HCT116 (cell line): ENCODE measurements around the gene DELE1. TPM values are rescaled to one million over a fixed set of nuclear protein-coding genes. Genes with fewer than 3 reads are reported as not detected.
A peak's percentile ranks its signal among the peaks of the same experiment; 100 is the strongest.

Experiments
- ATAC-seq: fragments of 200-7000 bp; cut with Tn5 transposase; 2 replicates; pipeline ENCODE4 v1.9.1; 2020; ENCODE audit warnings: mild to moderate bottlenecking, moderate library complexity
- BruUV-seq: library from RNA; stranded (reverse); fragments of 400-500 nt; replicated peaks from 2 replicates; lab custom pipeline; 2021; lab: Mats Ljungman, UMichigan
- CTCF ChIA-PET: fragments of 300-600 bp; sonication (Branson Sonifier 250); formaldehyde crosslinking; loops from one replicate; lab custom pipeline; 2021; ENCODE audit warnings: antibody characterized with exemption; lab: Charles Lee
- POLR2A ChIA-PET: fragments of 300-600, 350-600 bp; sonication (Branson Sonifier 250); formaldehyde crosslinking; loops from one replicate; lab custom pipeline; 2021; ENCODE audit warnings: antibody characterized with exemption; lab: Charles Lee
- RAD21 ChIA-PET, 2 experiments: fragments of 300-600 bp; sonication (Branson Sonifier 250); formaldehyde crosslinking; loops; one replicate each; lab custom pipeline; 2023; ENCODE audit warnings: low total read pairs in 2 of 2; ENCODE audit not compliant: uncharacterized antibody in 2 of 2, unreplicated experiment in 2 of 2, low non-redundant PET in 1 of 2; lab: Charles Lee
- DNase-seq: peaks from one replicate; pipeline ENCODE4 v3.0.0-alpha.2; 2010; ENCODE audit warnings: low read depth, low spot score
- H2AFZ ChIP-seq: fragments of 200-600 bp; shearing (Covaris generic), sonication (generic); 2 replicates; pipeline ENCODE4 v1.6.1; 2017; ENCODE audit warnings: low read depth, mixed run types, mixed read lengths, antibody characterized with exemption, low read length; ENCODE audit not compliant: poor library complexity, severe bottlenecking
- H3K27ac ChIP-seq: 2 replicates; pipeline ENCODE4 v1.5.1; 2012; ENCODE audit warnings: low read depth, low read length
- H3K27me3 ChIP-seq: fragments of 200-600 bp; sonication (generic); 2 replicates; pipeline ENCODE4 v1.6.1; 2016; ENCODE audit warnings: mixed run types, low read length, mixed read lengths; ENCODE audit not compliant: insufficient read depth
- H3K36me3 ChIP-seq, 2 experiments: fragments of 200-500 bp in 1 of 2; fragments of 200-600 bp in 1 of 2; sonication (Bioruptor generic) in 1 of 2; sonication (generic) in 1 of 2; 2 replicates each; pipeline versions ENCODE4 v1.5.1 to v1.6.1; 2014 to 2016; ENCODE audit warnings: low read length in 2 of 2, inconsistent platforms in 1 of 2, mixed read lengths in 1 of 2, mixed run types in 1 of 2; ENCODE audit not compliant: insufficient read depth in 2 of 2, control insufficient read depth in 1 of 2
- H3K4me1 ChIP-seq, 2 experiments: fragments of 200-600 bp in 1 of 2; sonication (generic) in 1 of 2; 2 replicates each; pipeline versions ENCODE4 v1.5.1 to v1.6.1; 2012 to 2017; ENCODE audit warnings: low read length in 2 of 2, inconsistent platforms in 1 of 2, mild to moderate bottlenecking in 1 of 2, mixed read lengths in 1 of 2, mixed run types in 1 of 2, moderate library complexity in 1 of 2; ENCODE audit not compliant: insufficient read depth in 2 of 2, control insufficient read depth in 1 of 2
- H3K4me2 ChIP-seq: fragments of 200-600 bp; sonication (generic); 2 replicates; pipeline ENCODE4 v1.6.1; 2017; ENCODE audit warnings: mixed run types, low read length, mixed read lengths
- H3K4me3 ChIP-seq, 2 experiments: fragments of 200-600 bp in 1 of 2; sonication (generic) in 1 of 2; replicated peaks in 1 of 2; 2 replicates each; pipeline ENCODE4 v1.5.1; 2011 to 2016; ENCODE audit warnings: low read length in 2 of 2, control low read depth in 1 of 2, low read depth in 1 of 2, mild to moderate bottlenecking in 1 of 2, mixed read lengths in 1 of 2, mixed run types in 1 of 2
- H3K79me2 ChIP-seq: fragments of 200-600 bp; sonication (generic); 2 replicates; pipeline ENCODE4 v1.6.1; 2017; ENCODE audit warnings: mild to moderate bottlenecking, mixed run types, low read length, moderate library complexity, mixed read lengths; ENCODE audit not compliant: insufficient read depth
- H3K9ac ChIP-seq: fragments of 200-600 bp; sonication (generic); 2 replicates; pipeline ENCODE4 v1.6.1; 2016; ENCODE audit warnings: low read length, mixed read lengths
- H3K9me2 ChIP-seq: fragments of 200-600 bp; sonication (generic), shearing (Covaris generic); 2 replicates; pipeline ENCODE4 v1.6.1; 2017; ENCODE audit warnings: mixed run types, mild to moderate bottlenecking, moderate library complexity; ENCODE audit not compliant: insufficient read depth
- H3K9me3 ChIP-seq, 2 experiments: fragments of 200-500 bp in 1 of 2; fragments of 200-600 bp in 1 of 2; sonication (Bioruptor generic) in 1 of 2; sonication (generic) in 1 of 2; 2 replicates each; pipeline ENCODE4 v1.6.1; 2014 to 2017; ENCODE audit warnings: low read length in 2 of 2, mixed read lengths in 2 of 2, inconsistent platforms in 1 of 2, low read depth in 1 of 2, mild to moderate bottlenecking in 1 of 2, mixed run types in 1 of 2, moderate library complexity in 1 of 2; ENCODE audit not compliant: control insufficient read depth in 1 of 2, insufficient read depth in 1 of 2
- H4K20me1 ChIP-seq: fragments of 200-600 bp; sonication (generic), shearing (Covaris generic); 2 replicates; pipeline ENCODE4 v1.6.1; 2017; ENCODE audit warnings: mixed run types, mild to moderate bottlenecking, moderate library complexity; ENCODE audit not compliant: insufficient read depth
- ELF1 ChIP-seq: IDR thresholded peaks from 2 replicates; pipeline ENCODE4 v1.6.1; 2012; ENCODE audit warnings: low read depth, borderline replicate concordance
- EZH2phosphoT487 ChIP-seq: fragments of 200-600 bp; IDR thresholded peaks from 2 replicates; pipeline ENCODE4 v1.6.1; 2018; ENCODE audit warnings: antibody characterized with exemption, borderline replicate concordance
- SIN3A ChIP-seq: IDR thresholded peaks from 2 replicates; pipeline ENCODE4 v1.6.1; 2012; ENCODE audit warnings: low read depth
- intact Hi-C: fragments of 100-400 bp; cut with micrococcal nuclease; formaldehyde crosslinking; loops from 2 replicates; pipeline ENCODE4 v1.10.0; 2022
- total RNA-seq: library from RNA; stranded (reverse); gene quantifications from one replicate; pipeline ENCODE4 v1.2.1, GENCODE V29; 2021; ENCODE audit not compliant: unreplicated experiment
- TF ChIP-seq, protein P1 (sequence below), 3 experiments: fragments of 200-600 bp in 1 of 3; sonication (generic) in 1 of 3; IDR thresholded peaks in 2 of 3; conservative IDR thresholded peaks in 1 of 3; 2 replicates each; pipeline ENCODE4 v1.5.1; 2012 to 2017; ENCODE audit warnings: low read depth in 2 of 3, low read length in 2 of 3, antibody characterized with exemption in 1 of 3, borderline replicate concordance in 1 of 3, control low read depth in 1 of 3, mild to moderate bottlenecking in 1 of 3, mixed read lengths in 1 of 3, mixed run types in 1 of 3, moderate library complexity in 1 of 3; ENCODE audit not compliant: insufficient read depth in 1 of 3

DELE1 gene
- total RNA-seq, 1 experiment from 2014 or later: 74.1 TPM

DNA sequence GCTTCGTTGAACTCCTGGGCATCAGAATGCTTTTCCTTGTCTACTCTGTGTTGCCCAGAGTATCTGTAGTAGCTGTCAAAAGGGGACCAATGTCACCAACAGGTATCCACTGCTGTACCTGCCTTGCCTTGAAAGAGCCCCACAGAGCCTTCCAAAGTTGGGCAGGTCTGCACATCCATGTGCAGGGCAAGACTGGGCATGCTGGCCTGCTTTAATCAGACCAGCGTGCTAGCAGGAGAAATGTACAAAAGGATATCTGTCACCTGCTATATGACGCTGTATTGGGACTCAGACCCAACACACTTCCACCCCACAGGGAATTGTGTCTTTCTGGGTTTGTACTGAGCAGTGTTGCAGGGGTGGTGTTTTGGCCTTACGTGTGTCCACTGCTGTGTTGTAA lies 11.9 kb downstream of the DELE1 start:
- no TSS peak for BruUV-seq
- no peak overlapping the region for H2AFZ ChIP-seq
- H3K27me3 ChIP-seq: no peaks in the 10 kb centered on the region
- POLR2A ChIA-PET: no interaction called here
- TF ChIP-seq EZH2phosphoT487: no peak
- TF ChIP-seq ELF1: no peak
- H3K4me3 ChIP-seq: no peak overlapping the region
- intact Hi-C loops: no loop called here
- H3K4me2 ChIP-seq: no peak overlapping the region
- DNase-seq (no peak), ATAC-seq (no peak)
- no peaks in the 10 kb centered on the region for H3K79me2 ChIP-seq
- H3K4me1 ChIP-seq: peaks cover 0 to 2% of the 10 kb centered on the region in 2 experiments; a peak in 2 of 4 replicates
- CTCF ChIA-PET: no interaction called here
- H4K20me1 ChIP-seq: no peaks in the 10 kb centered on the region
- H3K36me3 ChIP-seq: peaks cover 37 to 64% of the 10 kb centered on the region in 2 experiments
- no peaks in the 10 kb centered on the region for H3K9me2 ChIP-seq
- RAD21 ChIA-PET: no interaction called here
- no peak overlapping the region for H3K27ac ChIP-seq
- H3K9ac ChIP-seq: no peak overlapping the region
- no peaks in the 10 kb centered on the region for H3K9me3 ChIP-seq

DNA sequence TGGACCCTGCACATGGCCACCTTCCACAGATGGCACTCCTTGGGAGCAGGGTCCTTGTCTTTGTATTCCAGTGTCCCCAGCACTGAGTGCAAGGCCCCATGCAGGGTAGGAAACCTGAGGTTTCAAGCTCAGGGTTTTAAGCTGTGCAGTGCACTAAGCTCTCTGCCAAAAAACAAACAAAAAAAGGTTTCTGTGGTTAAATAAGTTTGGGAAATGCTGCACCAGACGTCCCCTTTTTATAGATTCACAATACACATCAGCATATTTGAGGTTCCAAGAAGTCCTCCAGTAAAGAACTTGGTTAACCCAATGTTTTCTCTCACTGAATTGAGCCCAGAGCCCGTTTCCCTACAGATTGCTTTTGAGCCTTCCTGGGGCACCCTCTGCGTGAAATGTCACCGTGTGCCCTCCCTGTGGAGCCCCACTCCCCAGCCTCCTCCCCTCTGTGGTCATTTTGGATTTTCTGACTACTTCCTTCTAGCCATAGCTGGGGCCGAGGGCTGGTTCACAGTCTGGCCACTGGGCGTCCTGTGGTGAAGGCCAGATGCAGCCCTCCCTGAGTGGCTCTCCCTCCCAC lies 17.1 kb downstream of the DELE1 start:
- Histone ChIP-seq H3K9me3 (no peaks in the 10 kb centered on the region), H4K20me1 (no peaks in the 10 kb centered on the region), H3K4me1 (peaks cover 5 to 17% of the 10 kb centered on the region in 2 experiments; a peak in 3 of 4 replicates), H3K4me3 (peak overlapping the region in 1 of 2 experiments; percentile 6; a peak in 1 of 4 replicates), H3K9ac (no peak overlapping the region), H3K27me3 (no peaks in the 10 kb centered on the region), H2AFZ (no peak overlapping the region), H3K9me2 (no peaks in the 10 kb centered on the region), H3K79me2 (no peaks in the 10 kb centered on the region), H3K36me3 (peaks cover 18 to 23% of the 10 kb centered on the region in 2 experiments), H3K4me2 (peak overlapping the region; percentile 39)
- POLR2A ChIA-PET: interaction anchor here (0.9 kb wide), 1 partner anchor 17 kb away, joined by 6 read pairs; the partner anchor contains the start of gene DELE1
- intact Hi-C loops: no loop called here
- peak; percentile 76 for ATAC-seq
- CTCF ChIA-PET: interaction anchor here (0.8 to 3.6 kb wide), 5 partner anchors 17 to 62 kb away, joined by 3 to 19 read pairs (median 5); partner anchors contain the start of genes DELE1 and RNF14
- RAD21 ChIA-PET: interaction anchor here in 1 of 2 experiments (0.9 kb wide), 1 partner anchor 249 kb away, joined by 3 read pairs; no protein-coding TSS in a partner anchor
- no TSS peak for BruUV-seq
- TF ChIP-seq, protein P1, sequence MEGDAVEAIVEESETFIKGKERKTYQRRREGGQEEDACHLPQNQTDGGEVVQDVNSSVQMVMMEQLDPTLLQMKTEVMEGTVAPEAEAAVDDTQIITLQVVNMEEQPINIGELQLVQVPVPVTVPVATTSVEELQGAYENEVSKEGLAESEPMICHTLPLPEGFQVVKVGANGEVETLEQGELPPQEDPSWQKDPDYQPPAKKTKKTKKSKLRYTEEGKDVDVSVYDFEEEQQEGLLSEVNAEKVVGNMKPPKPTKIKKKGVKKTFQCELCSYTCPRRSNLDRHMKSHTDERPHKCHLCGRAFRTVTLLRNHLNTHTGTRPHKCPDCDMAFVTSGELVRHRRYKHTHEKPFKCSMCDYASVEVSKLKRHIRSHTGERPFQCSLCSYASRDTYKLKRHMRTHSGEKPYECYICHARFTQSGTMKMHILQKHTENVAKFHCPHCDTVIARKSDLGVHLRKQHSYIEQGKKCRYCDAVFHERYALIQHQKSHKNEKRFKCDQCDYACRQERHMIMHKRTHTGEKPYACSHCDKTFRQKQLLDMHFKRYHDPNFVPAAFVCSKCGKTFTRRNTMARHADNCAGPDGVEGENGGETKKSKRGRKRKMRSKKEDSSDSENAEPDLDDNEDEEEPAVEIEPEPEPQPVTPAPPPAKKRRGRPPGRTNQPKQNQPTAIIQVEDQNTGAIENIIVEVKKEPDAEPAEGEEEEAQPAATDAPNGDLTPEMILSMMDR (IDR thresholded peaks at IDR 0.05 in 2 of 3, conservative IDR thresholded peaks at IDR 0.05 in 1 of 3; ENCODE audit: borderline replicate concordance in 1 of 3, insufficient read depth in 1 of 3, low read depth in 2 of 3, low read length in 2 of 3): peak in 2 of 3 experiments; percentile 17; a peak in 1 of 6 replicates
- TF ChIP-seq SIN3A: no peak
- TF ChIP-seq, all 23 proteins: peak for 1
- DNase-seq: no peak
- peak overlapping the region; percentile 53 for H3K27ac ChIP-seq
